ENCODE measurements around the gene EMP2.

- TF ChIP-seq, protein P1, sequence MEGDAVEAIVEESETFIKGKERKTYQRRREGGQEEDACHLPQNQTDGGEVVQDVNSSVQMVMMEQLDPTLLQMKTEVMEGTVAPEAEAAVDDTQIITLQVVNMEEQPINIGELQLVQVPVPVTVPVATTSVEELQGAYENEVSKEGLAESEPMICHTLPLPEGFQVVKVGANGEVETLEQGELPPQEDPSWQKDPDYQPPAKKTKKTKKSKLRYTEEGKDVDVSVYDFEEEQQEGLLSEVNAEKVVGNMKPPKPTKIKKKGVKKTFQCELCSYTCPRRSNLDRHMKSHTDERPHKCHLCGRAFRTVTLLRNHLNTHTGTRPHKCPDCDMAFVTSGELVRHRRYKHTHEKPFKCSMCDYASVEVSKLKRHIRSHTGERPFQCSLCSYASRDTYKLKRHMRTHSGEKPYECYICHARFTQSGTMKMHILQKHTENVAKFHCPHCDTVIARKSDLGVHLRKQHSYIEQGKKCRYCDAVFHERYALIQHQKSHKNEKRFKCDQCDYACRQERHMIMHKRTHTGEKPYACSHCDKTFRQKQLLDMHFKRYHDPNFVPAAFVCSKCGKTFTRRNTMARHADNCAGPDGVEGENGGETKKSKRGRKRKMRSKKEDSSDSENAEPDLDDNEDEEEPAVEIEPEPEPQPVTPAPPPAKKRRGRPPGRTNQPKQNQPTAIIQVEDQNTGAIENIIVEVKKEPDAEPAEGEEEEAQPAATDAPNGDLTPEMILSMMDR (IDR thresholded peaks at IDR 0.05), result no peak
- no peak for TF ChIP-seq POLR2A (IDR thresholded peaks at IDR 0.05)
These were observed 55.1 kb downstream of the EMP2 start for GRCh38 chr16:10525214-10525825.

Data from esophagus squamous epithelium (tissue), 4 donors.